HG02678 (cell line): ENCODE results near the gene ZNF81.
A peak's percentile ranks its signal among the peaks of the same experiment; 100 is the strongest.
"Not testable (repeated sequence)": the region's sequence is repeated elsewhere in the genome, so short reads cannot be mapped to it uniquely, and the experiment has no call there.

Experiments used
- ATAC-seq: cut with Tn5 transposase; IDR thresholded peaks from one replicate; pipeline ENCODE4 v1.9.1; 2021; ENCODE audit warnings: mild to moderate bottlenecking, moderate library complexity; ENCODE audit not compliant: unreplicated experiment

The ZNF81 gene

DNA sequence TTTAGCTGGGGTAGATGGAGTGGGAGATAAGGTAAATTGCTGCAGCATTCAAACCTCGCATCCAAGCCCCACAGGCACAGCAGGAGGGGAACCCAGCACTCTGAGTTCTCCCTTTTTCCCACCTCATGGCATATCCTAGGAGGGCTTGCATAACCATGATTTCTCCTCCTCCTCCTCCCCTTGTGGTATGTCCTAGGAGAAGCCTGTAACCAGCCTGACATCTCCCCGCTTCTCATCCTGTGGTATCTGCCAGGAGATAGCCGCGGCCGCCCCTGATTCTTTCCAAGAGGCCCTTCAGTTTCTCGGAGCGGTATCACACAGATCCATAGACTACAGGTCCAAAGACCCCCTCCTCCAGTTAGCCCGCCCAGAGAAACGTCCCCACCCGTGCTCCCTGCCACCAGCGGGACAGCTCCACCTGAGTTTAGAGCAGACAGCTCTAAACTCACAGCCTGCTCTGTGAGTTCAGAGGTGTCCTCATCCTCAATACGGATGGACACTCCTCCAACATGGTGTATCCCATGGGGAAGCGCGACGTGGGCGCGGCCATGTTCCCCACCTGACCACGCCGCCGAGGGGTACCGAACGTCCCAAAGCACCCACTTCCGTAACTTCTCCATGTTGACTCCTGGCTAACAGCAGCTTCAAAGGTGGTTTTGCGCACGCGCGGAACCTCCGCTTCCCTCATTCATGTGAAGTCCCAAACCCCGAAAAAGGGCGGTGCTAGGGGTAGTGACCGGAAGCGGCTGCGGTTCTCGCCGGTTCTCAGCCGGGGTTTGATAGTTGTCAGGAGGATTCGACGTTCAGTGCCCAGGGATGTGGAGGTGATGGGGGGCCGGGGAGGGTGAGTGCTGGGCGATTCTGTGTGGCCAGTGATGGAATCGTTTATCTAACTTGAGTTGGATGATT lies at the start of gene ZNF81:
TSS of gene ZNF81 (plus strand) at position 739 of the 909 bp plus-strand sequence. CDS start 9,366 bp downstream, outside the sequence.
- ATAC-seq = peak; percentile 97

DNA sequence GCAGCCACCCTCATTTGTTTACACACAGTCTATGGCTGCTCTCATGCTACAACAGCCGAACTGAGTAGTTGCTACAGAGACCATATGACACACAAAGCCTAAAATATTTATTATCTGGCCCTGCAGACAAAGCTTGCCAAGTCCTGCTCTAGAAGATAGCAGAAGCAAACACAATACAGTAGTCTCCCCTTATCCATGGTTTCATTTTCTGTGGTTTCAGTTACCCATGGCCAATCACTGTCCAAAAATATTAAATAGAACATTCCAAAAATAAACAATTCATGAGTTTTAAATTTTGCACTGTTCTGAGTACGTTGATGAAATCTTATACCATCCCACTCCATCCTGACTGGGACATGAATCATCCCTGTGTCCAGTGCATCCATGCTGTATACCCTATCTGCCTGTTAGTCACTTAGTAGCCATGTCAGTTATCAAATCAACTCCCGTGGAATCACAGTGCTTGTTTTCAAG lies 40.2 kb upstream of the ZNF81 start:
- no peak for ATAC-seq

DNA sequence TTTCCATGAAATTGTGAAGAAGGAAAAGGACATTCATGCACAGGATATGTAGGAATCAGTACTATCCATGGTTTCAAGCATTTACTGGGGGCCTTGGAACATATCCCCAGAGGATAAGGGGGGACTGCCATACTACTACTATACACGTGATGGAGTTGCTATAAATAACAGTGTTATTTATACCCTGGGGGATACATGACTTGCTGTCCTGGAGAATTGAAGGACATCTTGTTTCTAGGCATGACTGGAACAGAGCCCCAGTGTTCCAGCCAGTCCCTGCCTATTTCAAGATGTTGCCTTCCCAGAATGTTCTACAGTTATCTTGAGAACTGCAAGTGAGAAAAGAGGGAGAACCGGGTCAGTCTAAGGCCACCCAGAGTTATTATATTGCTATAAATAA lies 39.6 kb upstream of the ZNF81 start:
- no peak for ATAC-seq

DNA sequence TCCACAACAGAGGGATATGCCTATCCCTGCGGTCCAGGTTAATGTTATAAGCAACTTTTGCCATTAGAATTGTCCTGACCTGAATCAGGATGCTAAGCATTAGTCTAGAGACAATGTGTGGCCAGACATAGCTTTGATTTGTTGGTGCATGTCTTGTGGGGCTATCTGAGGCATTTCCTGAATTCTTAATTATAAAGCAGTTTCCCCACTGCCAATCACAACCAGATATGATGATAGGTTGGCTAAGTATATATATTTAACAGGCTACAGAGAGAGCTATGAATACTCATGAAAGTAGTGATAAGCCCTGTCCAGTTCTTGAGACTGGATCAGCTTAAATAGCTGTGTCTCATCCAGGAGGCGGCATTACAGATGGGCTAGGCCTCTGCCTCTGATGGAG lies 37.8 kb upstream of the ZNF81 start:
- no peak for ATAC-seq

DNA sequence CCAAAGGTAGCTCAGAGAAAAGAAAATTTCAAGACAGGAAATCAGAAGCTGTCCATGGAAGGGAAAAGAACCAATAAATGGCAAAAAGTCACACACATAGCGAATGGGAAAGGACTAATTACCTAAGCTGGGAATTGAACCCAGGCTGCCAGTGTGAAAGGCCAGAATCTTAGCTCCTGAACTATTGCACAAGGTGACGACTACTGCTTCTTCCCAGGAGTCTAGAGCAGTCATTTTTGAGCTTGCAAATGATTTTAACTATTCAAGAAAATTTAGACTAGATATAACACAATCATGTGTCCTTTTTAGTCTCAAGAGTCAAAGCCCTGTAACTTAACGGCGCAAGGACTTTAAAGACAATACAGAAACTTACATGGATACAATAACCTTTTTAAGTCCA lies 34.1 kb upstream of the ZNF81 start:
- ATAC-seq = no peak

DNA sequence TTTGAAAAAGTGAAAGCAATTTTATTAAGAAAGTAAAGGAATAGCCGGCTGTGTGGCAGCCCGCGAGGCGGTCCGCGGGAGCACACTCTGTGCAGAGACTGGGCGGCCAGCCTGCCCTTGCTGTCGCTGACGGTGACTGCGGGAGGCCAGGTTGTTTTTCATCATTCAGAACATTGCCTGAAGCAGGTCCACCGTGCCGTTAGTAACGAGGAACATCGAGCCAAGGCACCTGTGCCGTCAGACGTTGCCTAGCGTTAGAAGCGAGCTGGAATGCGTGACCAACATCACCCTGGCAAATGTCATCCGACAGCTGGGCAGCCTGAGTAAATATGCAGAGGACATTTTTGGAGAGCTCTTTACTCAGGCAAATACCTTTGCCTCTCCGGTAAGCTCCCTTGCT lies 33.6 kb upstream of the ZNF81 start:
- ATAC-seq = not testable (repeated sequence)

DNA sequence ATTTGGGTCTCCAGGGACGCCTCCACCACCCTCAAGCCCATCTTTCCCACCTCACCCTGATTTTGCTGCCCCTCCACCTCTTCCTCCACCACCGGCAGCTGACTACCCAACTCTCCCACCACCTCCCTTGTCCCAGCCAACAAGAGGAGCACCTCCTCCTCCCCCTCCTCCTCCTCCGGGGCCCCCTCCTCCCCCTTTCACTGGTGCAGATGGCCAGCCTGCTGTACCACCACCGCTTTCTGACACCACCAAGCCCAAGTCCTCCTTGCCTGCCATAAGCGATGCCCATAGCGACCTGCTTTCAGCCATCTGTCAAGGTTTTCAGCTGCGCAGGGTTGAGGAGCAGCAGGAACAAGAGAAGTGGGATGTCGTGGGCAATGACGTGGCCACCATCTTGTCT lies 32.4 kb upstream of the ZNF81 start:
- ATAC-seq = no peak

DNA sequence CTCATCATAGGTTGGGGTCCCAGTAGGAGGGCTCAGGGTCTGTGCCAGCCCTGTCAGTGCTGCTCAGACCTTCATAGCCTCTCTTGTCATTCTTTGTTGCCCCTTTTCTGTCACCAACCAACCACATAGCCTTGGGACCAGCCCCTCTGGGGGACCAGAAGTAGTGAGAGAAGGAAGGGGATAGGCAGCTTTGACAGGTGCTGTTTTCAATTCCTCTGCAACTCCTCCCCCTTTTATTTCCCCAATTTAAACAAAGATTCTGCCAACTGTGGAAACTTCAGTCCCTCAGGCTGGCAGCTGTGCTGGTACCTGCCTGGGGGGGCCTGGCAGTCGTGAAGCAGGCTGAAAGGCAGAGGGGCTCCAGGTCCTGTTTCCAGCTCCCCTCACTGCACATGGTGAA lies 30.9 kb upstream of the ZNF81 start:
- ATAC-seq = not testable (repeated sequence)

DNA sequence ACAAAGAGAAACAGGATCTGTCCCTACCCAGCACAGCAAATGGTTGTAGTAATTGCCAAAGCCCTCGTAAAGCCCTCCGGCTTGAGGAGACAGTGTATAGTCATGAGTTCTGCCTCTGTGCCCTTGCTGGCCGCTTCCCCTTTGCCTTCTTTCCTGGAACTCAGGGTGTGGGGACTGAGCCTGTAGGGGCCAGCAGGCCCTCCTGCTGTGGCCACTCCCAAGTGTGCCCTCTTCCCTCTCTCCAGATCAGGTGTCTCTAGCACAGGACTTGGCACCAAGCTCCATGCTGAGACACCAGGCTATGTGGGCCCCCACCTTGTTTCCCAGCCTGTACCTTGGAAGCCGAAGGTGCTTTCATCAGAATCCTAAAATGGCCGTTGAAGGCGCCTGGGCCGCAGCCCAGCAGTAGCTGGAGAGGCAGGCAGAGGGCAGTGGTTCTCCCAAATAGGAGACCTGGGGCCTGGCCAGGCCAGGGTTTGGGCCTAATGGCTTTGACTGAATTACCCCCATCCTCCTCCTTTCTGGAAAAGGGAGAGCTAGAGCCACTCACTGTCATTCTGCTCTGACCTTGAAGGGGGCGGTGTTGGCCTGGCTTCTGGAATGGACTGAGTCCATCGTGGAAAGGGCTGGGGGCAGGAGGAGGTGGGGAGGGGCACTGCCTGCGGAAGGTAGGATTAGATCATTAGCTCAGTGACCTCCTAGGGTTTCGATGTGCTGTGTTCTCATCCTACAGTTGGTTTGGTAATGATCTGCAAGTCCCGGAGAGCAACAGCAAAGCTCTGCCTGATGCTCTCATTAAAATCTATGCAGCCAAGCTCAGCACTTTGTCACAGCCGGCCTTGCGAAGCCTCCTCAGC lies 30.1 kb upstream of the ZNF81 start:
- ATAC-seq = not testable (repeated sequence)

DNA sequence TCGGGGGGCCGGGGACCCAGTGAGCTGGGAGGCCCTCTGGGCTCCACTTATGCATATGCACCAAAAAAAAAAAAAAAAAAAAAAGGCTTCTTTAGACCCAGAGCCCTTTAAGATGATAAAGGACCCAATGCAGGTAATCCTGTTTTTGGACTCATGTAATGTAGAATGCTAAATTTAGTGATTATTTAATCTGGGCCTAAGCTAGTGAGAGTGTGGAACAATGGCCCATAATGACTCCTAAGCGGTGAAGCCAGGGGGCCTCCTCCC lies 29.5 kb upstream of the ZNF81 start:
- ATAC-seq = not testable (repeated sequence)

DNA sequence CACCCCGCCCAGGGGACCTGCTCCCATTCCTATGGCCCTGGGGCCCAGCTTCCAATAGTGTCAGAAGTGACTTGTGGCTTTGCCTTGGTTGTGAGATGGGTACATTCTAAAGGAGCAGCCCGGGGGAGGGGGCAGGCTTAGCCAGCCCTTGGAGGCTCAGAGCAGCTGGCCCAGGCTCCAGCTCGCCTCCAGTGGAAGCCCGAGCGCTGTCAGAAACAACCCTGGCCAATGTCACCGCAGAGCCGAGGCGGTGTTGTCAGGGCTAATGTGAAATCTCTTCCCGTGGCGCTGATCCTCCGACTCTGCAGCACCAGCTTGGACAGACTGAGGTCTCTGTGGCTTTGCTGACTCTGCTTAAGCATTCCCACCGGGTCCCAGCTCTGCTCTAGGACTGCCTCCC lies 29.2 kb upstream of the ZNF81 start:
- ATAC-seq = no peak

DNA sequence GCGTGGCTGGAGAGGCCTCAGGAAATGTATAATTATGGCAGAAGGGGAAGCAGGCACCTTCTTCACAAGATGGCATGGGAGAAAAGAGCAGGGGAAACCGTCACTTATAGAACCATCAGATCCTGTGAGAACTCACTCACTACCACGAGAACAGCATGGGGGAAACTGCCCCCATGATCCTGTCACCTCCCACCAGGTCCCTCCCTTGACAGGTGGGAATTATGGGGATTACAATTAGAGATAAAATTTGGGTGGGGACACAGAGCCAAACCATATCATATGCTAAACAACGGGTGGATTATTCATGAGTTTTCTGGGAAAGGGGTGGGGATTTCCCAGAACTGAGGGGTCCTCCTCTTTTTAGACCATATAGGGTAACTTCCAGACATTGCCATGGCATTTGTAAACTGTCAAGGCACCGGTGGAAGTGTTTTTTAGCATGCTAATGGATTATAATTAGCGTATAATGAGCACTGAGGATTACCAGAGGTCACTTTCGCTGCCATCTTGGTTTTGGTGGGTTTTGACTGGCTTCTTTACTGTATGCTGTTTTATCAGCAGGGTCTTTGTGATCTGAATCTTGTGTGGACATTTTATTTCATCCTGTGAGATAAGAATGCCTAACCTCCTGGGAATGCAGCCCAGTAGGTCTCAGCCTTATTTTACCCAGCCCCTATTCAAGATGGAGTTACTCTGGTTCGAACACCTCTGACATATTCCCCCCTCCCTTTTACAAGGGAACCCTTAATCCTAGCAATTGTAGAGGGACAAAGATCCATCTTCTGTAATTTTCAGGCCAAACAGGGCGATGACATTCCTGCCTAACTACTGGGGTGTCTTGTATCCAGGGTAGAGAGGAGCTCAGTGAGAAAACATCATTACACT lies 27.6 kb upstream of the ZNF81 start:
- no peak for ATAC-seq

DNA sequence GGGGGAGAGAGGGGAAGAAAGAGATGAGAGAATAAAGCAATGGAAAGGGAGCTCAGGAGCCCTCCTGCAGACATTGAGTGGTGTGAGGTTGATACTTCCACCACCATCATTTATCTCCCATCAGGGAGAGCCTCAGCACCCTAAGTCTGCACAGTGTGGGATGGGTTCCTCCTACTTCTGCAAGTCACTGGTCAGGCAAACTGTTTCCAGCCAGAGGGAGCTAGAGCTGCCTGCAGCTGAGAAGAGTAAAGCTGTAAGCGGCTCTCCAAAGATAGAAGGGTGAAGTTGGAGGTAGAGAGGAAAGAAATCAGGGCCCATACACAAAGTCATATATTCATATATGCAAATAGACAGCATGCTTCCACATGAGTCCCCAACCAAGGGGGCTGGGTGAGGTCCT lies 21.9 kb upstream of the ZNF81 start:
- no peak for ATAC-seq

DNA sequence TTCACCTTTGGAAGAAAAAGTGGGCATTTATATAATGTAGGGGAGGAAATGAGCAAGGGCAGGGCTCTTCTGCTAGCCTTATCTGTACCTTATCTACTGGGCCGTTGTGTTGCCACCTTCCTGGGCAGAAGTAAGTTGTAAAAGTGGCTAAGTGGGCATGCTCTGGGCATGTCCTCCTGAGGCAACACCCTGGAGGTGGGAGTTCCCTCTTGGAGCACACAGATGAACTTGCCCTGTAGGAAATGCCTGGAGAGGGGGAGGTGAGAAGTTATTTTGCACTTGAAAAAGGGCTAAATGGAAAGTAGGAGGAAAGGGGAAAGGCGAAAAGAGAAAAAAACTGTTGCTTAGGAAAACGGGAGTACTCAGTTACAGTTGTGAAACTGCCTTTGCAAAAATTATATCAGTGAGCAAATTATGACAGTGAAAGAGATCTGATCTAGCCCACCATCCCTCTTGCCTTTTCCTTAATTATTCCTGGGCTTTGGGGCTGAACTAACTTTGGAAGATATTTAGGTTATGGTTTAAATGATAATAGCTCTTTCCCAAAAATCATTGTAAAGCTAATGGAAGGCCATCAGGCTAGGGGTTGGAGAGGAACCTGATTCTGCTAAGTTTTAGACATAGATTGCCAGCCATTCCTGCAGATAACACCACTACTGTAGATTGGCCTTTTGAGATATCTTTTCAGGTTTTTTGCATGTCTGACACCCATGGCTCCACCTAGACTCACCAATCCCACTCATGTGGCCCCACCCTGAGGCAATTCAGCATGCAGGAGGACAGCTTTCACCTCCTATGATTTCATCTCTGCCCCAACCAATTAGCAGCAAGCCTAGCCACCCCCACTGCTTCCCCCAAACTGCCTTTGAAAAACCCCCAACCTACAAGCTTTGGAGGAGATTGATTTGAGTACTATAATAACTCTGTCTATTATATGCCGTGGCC lies 20.5 kb upstream of the ZNF81 start:
- no peak for ATAC-seq

DNA sequence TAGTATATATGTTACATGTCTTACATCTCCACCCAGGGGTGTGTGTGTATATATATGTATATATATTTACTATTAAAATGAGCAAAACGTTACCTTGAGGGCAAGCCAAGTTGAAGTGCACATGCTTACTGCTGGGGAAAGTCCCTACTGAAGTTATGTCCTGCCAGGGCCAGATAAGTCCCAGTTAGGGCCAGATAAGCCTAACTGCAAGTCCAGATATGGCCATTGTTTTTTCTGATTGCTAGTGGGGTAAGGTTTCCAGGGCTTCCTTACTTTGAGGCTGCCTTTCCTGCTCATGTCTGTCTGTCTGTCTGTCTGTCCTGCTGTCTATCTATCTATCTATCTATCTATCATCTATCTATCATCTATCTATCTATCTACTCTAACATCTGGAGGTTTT lies 19.3 kb upstream of the ZNF81 start:
- ATAC-seq = no peak

DNA sequence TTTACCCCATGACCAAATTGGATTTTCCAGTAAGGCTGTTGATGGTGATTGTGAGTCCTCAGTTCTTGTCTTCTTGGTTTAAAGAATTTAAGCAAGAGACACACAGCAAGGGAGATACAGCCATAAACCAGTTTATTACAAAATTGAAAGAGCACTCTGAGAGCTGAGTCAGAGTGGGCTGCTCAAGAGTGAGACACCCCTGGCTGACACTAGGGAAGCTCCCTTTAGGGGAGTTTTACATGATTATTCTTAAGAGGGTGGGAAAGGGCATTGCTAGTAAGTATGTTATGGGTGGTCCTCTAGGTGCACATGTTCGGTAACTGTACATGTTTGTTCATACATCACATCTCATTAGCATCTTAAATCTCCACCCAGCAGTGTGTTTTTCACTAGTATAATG lies 18.8 kb upstream of the ZNF81 start:
- ATAC-seq = no peak

DNA sequence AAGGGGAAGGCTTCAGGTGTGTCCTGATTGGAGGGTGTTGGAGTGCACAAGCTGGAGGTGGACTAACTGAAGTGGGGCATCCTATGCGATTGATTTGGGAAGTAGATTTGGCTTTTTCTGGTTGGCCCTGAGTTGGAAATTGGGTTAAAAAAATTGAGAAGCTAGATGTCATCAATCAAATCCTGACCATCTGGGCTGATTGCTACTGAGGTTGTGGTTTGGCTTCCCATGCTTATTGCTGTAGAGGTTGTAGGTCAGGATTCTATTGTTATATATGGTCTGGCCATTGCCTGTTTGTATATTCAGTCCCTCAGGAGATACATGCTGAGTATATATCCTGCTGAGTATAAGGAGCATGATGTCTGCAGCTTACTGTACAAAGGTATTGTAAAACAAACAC lies 7.7 kb upstream of the ZNF81 start:
- no peak for ATAC-seq

DNA sequence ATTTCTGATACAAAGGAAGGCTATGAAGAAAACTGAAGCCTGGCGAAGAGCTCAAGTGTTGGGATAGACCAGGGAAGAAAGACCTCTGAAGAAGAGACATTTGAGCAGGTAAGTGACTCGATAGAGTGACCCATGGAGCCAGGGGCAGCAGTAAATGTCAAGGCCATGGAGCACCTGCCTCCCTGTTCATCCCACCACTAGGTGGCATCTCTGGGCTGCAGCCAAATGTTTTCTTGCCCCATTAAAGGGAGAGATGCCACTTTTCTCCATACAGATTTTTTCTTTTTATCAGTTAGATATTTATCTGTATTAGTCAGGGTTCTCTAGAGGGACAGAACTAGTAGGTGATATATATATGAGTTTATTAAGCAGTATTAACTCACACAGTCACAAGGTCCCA lies 4.9 kb upstream of the ZNF81 start:
- no peak for ATAC-seq

DNA sequence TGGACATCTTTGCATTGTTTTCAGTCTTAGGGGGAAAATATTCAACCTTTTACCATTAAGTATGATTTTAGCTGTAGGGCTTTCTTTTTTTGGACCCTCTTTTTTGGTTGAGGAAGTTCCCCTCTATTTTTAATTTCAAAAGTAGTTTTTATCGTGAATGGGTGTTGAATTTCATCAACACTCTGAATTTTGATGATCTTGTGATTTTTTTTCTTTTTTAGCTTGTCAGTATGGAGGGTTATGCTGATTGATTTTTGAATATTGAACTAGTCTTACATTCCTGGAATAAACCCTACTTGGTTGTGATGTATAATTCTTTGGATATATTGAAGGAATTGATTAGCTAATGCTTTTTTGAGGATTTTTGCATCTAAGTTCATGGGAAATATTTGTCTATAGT lies 1.7 kb downstream of the ZNF81 start:
- no peak for ATAC-seq

DNA sequence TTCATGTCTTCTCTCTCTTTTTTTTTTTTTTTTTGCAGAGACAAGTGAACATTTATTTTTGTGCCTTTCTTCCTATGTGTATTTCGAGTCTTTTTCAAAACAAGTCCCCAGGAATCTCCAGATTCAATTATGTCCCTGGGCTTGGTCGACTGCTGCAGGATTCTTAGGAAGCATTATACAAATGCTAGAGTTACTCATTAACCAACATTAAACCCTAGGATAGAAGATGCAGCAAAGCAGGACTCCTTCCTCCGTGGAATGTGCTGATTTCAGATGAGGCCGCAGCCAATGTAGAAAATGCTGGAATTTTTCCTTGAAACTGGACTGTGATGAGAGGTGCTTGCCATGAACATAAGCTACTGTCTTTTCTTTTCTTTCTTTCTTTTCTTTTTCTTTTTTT lies 3.4 kb downstream of the ZNF81 start:
- ATAC-seq = no peak
